ENCODE measurements around the gene ELFN1. TPM values are rescaled to one million over a fixed set of nuclear protein-coding genes. Genes with fewer than 3 reads are reported as not detected.

Gene ELFN1
- total and polyA plus RNA-seq, 9 of the 15 experiments (the other 6 are each of a cell fraction or from before 2014, with no cell fraction given), result 0.04 to 0.64 (median 0.18) TPM; not detected in 2

DNA sequence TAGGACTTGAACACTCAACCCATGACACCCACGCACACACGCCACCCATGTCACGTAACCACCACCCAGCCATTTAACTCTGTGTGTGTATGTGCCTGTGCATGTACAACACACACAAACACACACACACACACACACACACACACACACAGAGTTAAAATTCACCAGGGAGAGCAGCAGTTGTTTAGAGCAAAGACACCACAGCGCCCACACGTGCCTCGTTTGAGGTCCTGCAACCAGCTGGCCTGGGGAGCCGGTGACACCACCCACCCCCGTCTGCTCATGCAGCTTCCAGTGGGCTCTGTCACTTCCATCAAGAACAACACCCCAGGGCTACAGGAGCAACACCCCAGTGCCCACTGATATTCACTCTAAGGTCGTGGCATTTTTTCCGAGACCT is 97.4 kb downstream of the ELFN1 start (continued):
- TF ChIP-seq, protein P1, sequence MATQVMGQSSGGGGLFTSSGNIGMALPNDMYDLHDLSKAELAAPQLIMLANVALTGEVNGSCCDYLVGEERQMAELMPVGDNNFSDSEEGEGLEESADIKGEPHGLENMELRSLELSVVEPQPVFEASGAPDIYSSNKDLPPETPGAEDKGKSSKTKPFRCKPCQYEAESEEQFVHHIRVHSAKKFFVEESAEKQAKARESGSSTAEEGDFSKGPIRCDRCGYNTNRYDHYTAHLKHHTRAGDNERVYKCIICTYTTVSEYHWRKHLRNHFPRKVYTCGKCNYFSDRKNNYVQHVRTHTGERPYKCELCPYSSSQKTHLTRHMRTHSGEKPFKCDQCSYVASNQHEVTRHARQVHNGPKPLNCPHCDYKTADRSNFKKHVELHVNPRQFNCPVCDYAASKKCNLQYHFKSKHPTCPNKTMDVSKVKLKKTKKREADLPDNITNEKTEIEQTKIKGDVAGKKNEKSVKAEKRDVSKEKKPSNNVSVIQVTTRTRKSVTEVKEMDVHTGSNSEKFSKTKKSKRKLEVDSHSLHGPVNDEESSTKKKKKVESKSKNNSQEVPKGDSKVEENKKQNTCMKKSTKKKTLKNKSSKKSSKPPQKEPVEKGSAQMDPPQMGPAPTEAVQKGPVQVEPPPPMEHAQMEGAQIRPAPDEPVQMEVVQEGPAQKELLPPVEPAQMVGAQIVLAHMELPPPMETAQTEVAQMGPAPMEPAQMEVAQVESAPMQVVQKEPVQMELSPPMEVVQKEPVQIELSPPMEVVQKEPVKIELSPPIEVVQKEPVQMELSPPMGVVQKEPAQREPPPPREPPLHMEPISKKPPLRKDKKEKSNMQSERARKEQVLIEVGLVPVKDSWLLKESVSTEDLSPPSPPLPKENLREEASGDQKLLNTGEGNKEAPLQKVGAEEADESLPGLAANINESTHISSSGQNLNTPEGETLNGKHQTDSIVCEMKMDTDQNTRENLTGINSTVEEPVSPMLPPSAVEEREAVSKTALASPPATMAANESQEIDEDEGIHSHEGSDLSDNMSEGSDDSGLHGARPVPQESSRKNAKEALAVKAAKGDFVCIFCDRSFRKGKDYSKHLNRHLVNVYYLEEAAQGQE (IDR thresholded peaks at IDR 0.05; ENCODE audit: borderline replicate concordance), result peak; percentile 43; the same call in 1 of the 2 replicates
- TF ChIP-seq, protein P1 (CRISPR knock-in tag; IDR thresholded peaks at IDR 0.05; ENCODE audit: low read depth), result no peak
- no peak for TF ChIP-seq ZNF79 (CRISPR knock-in tag; IDR thresholded peaks at IDR 0.05; ENCODE audit: low read depth)
- TF ChIP-seq SMARCA5 (IDR thresholded peaks at IDR 0.05), result no peak
- TF ChIP-seq ARID1B (IDR thresholded peaks at IDR 0.05), result peak; percentile 22; the same call in 1 of the 2 replicates
- peak; percentile 48; the same call in 1 of the 2 replicates for TF ChIP-seq EGR1 (conservative IDR thresholded peaks at IDR 0.05)
- no peak for TF ChIP-seq EP300 (IDR thresholded peaks at IDR 0.05; ENCODE audit: low read length)
- TF ChIP-seq ZNF274 (IDR thresholded peaks at IDR 0.05; ENCODE audit: borderline replicate concordance, low read depth, low read length), result no peak
- TF ChIP-seq, protein P2, sequence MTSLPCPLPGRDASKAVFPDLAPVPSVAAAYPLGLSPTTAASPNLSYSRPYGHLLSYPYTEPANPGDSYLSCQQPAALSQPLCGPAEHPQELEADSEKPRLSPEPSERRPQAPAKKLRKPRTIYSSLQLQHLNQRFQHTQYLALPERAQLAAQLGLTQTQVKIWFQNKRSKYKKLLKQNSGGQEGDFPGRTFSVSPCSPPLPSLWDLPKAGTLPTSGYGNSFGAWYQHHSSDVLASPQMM (CRISPR knock-in tag; IDR thresholded peaks at IDR 0.05), result no peak
- TF ChIP-seq, protein P3, sequence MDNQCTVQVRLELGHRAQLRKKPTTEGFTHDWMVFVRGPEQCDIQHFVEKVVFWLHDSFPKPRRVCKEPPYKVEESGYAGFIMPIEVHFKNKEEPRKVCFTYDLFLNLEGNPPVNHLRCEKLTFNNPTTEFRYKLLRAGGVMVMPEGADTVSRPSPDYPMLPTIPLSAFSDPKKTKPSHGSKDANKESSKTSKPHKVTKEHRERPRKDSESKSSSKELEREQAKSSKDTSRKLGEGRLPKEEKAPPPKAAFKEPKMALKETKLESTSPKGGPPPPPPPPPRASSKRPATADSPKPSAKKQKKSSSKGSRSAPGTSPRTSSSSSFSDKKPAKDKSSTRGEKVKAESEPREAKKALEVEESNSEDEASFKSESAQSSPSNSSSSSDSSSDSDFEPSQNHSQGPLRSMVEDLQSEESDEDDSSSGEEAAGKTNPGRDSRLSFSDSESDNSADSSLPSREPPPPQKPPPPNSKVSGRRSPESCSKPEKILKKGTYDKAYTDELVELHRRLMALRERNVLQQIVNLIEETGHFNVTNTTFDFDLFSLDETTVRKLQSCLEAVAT (IDR thresholded peaks at IDR 0.05), result 0 out of 4 replicates have a peak, but pooled peaks of 1 of the 2 experiments have one; percentile 36
- no peak for TF ChIP-seq KLF13 (tag; IDR thresholded peaks at IDR 0.05; ENCODE audit: borderline replicate concordance, low read depth)
- TF ChIP-seq RCOR1 (IDR thresholded peaks at IDR 0.05; ENCODE audit: borderline replicate concordance in 1 of 2, low read depth in 2 of 2, low read length in 2 of 2), result 0 out of 4 replicates have a peak, but pooled peaks of 1 of the 2 experiments have one; percentile 7
- TF ChIP-seq, protein P4, sequence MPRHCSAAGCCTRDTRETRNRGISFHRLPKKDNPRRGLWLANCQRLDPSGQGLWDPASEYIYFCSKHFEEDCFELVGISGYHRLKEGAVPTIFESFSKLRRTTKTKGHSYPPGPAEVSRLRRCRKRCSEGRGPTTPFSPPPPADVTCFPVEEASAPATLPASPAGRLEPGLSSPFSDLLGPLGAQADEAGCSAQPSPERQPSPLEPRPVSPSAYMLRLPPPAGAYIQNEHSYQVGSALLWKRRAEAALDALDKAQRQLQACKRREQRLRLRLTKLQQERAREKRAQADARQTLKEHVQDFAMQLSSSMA (CRISPR knock-in tag; IDR thresholded peaks at IDR 0.05), result no peak
- TF ChIP-seq STAG1 (CRISPR knock-in tag; IDR thresholded peaks at IDR 0.05; ENCODE audit: borderline replicate concordance), result 0 out of 2 replicates have a peak, but pooled peaks have one; percentile 26
- TF ChIP-seq, protein P5, sequence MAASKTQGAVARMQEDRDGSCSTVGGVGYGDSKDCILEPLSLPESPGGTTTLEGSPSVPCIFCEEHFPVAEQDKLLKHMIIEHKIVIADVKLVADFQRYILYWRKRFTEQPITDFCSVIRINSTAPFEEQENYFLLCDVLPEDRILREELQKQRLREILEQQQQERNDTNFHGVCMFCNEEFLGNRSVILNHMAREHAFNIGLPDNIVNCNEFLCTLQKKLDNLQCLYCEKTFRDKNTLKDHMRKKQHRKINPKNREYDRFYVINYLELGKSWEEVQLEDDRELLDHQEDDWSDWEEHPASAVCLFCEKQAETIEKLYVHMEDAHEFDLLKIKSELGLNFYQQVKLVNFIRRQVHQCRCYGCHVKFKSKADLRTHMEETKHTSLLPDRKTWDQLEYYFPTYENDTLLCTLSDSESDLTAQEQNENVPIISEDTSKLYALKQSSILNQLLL (CRISPR knock-in tag; IDR thresholded peaks at IDR 0.05; ENCODE audit: borderline replicate concordance), result no peak
- TF ChIP-seq EHMT2 (IDR thresholded peaks at IDR 0.05), result 0 out of 2 replicates have a peak, but pooled peaks have one; percentile 39
- TF ChIP-seq DACH1 (IDR thresholded peaks at IDR 0.05; ENCODE audit: partially characterized antibody), result peak; percentile 54
